RWPE2 (cell line): ENCODE measurements around the gene NAA16.
"Not testable (repeated sequence)": the region's sequence is repeated elsewhere in the genome, so short reads cannot be mapped to it uniquely, and the experiment has no call there.

Source experiments
- ATAC-seq: fragments of 200-7000 bp; cut with Tn5 transposase; 3 replicates; pipeline ENCODE4 v1.9.1; 2021; ENCODE audit warnings: low read depth
- DNase-seq: peaks from one replicate; pipeline ENCODE4 v3.0.0-alpha.2; 2020; ENCODE audit warnings: low spot score
- H3K27ac ChIP-seq: fragments of 450-650 bp; 2 replicates; pipeline ENCODE4 v1.5.1; 2017; ENCODE audit warnings: mild to moderate bottlenecking; ENCODE audit not compliant: poor library complexity, severe bottlenecking
- H3K27me3 ChIP-seq: fragments of 250-450 bp; sonication (Bioruptor Pico); 2 replicates; pipeline ENCODE4 v1.5.1; 2021; ENCODE audit warnings: mild to moderate bottlenecking, moderate library complexity; ENCODE audit not compliant: insufficient read depth, poor library complexity, severe bottlenecking
- H3K36me3 ChIP-seq: fragments of 250-450 bp; sonication (Bioruptor Pico); 2 replicates; pipeline ENCODE4 v1.5.1; 2020; ENCODE audit warnings: low read depth, mild to moderate bottlenecking, moderate library complexity
- H3K4me1 ChIP-seq: fragments of 250-450 bp; sonication (Bioruptor Pico); 2 replicates; pipeline ENCODE4 v1.5.1; 2021; ENCODE audit warnings: mild to moderate bottlenecking, moderate library complexity; ENCODE audit not compliant: insufficient read depth, poor library complexity, severe bottlenecking
- H3K4me3 ChIP-seq: fragments of 250-450 bp; sonication (Bioruptor Pico); 2 replicates; pipeline ENCODE4 v1.5.1; 2021; ENCODE audit warnings: mild to moderate bottlenecking, moderate library complexity; ENCODE audit not compliant: severe bottlenecking
- H3K9me3 ChIP-seq: fragments of 250-450 bp; sonication (Bioruptor Pico); 2 replicates; pipeline ENCODE4 v1.5.1; 2021; ENCODE audit warnings: mild to moderate bottlenecking, moderate library complexity; ENCODE audit not compliant: severe bottlenecking
- TF ChIP-seq, protein P1 (sequence below): fragments of 450-650 bp; IDR thresholded peaks from one replicate; pipeline ENCODE4 v1.5.1; 2017; ENCODE audit warnings: mild to moderate bottlenecking, moderate library complexity; ENCODE audit not compliant: poor library complexity, severe bottlenecking

NAA16 gene

DNA sequence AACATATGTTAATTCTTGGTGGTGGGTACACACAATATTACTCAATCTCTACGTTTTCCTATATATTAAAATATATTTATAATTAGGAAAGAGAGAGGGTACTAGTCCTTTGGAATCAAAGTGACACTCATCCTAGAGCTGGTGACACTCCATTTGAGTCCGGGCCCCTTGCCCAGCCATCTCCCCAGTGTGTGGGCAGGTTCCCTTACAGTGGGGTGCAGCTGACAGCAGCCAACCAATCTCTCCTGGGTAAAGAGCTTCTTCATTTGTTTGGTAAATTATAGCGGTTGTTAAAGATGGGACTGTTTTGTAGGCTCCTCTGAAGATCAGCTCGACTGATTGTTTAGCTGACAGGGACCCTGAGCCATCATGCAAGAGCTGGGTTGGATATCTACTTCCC, 109.1 kb downstream of the NAA16 start:
- TF ChIP-seq, protein P1, sequence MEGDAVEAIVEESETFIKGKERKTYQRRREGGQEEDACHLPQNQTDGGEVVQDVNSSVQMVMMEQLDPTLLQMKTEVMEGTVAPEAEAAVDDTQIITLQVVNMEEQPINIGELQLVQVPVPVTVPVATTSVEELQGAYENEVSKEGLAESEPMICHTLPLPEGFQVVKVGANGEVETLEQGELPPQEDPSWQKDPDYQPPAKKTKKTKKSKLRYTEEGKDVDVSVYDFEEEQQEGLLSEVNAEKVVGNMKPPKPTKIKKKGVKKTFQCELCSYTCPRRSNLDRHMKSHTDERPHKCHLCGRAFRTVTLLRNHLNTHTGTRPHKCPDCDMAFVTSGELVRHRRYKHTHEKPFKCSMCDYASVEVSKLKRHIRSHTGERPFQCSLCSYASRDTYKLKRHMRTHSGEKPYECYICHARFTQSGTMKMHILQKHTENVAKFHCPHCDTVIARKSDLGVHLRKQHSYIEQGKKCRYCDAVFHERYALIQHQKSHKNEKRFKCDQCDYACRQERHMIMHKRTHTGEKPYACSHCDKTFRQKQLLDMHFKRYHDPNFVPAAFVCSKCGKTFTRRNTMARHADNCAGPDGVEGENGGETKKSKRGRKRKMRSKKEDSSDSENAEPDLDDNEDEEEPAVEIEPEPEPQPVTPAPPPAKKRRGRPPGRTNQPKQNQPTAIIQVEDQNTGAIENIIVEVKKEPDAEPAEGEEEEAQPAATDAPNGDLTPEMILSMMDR, result no peak
- Histone ChIP-seq H3K4me3 (no peak overlapping the region), H3K27me3 (no peaks in the 10 kb centered on the region), H3K9me3 (no peaks in the 10 kb centered on the region), H3K27ac (no peak overlapping the region), H3K4me1 (no peaks in the 10 kb centered on the region), H3K36me3 (no peaks in the 10 kb centered on the region)
- ATAC-seq (no peak), DNase-seq (no peak)

DNA sequence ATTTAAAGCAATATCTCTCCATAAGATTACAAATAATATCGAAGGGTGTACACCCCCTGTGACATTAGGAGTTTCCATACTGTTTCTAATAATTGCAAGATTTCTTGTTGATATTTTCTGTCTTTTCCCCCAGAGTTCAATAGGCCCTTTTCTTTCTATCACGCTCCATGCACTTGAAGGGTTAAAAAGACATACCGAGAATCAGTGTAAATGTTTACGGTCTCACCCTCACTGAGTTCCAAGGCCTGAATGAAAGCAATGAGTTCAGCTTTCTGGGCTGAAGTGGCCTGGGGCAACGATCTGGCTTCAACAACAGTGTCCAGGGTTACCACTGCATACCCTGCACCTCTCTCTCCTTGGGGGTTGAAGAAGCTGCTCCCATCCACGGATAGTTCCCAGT, 110.3 kb downstream of the NAA16 start:
- not testable (repeated sequence) for H3K27ac ChIP-seq

DNA sequence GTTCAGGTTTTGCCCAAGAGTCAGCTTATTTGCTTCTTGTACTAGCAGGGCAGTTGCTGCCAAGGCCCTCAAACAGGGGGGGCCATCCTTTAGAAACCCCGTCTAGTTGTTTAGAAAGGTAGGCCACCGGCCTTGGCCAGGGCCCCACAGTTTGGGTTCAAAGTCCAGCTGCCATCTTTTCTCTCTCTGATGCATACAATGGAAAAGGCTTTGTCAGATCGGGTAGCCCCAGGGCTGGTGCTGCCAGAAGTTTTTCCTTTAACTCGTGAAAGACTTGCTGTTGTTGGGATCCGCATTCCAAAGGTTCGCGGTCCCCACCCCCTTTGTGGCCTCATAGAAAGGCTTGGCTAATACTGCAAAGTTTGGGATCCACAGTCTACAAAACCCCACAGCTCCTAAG, 110.9 kb downstream of the NAA16 start:
- H3K36me3 ChIP-seq, H3K4me3 ChIP-seq, DNase-seq, H3K9me3 ChIP-seq, H3K27me3 ChIP-seq, H3K27ac ChIP-seq, ATAC-seq, H3K4me1 ChIP-seq: not testable (repeated sequence)

More for the DNA sequence above, 110.3 kb downstream of the NAA16 start:
- ATAC-seq, H3K4me1 ChIP-seq, H3K36me3 ChIP-seq, H3K27me3 ChIP-seq, H3K9me3 ChIP-seq, DNase-seq, H3K4me3 ChIP-seq: not testable (repeated sequence)

DNA sequence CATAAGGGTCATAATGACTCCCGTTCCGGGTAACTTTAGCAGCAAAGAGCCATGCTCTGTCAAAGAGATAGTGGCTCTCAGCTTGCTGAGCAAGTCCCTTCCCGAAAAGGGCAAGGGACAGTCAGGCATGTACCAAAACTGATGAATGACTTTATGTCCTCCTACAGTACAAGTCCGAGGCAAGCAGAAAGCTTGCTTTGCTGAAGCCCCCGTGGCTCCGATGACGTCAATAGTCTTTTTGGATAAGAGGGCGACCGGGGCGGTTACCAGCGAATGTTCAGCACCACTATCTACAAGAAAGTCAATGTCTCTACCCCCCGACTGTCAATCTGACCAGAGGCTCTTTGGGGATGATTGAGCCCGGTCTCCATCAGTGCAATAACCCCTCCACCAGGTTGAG, 112.2 kb downstream of the NAA16 start:
- not testable (repeated sequence) for H3K4me1 ChIP-seq, H3K27me3 ChIP-seq, H3K4me3 ChIP-seq, H3K36me3 ChIP-seq, ATAC-seq, H3K27ac ChIP-seq, DNase-seq, H3K9me3 ChIP-seq

DNA sequence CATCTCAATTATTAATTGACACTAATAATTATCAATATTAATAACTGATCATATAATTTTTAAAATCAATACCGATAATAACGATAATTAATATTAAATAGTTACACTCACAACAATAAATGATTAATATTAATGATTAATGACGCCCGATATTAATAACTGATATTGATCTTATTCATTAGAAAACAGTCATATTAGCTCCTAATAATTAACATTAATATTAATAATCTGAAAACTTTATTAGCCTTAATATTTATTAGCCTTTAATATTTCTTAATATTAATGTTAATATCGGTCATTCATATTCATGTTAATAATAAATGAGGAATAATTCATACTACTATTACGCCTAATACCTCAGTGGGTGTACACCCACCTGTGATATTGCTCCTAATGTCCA, 113.6 kb downstream of the NAA16 start:
- not testable (repeated sequence) for H3K36me3 ChIP-seq, H3K27me3 ChIP-seq, H3K4me3 ChIP-seq, ATAC-seq, H3K9me3 ChIP-seq, DNase-seq, H3K4me1 ChIP-seq, H3K27ac ChIP-seq

DNA sequence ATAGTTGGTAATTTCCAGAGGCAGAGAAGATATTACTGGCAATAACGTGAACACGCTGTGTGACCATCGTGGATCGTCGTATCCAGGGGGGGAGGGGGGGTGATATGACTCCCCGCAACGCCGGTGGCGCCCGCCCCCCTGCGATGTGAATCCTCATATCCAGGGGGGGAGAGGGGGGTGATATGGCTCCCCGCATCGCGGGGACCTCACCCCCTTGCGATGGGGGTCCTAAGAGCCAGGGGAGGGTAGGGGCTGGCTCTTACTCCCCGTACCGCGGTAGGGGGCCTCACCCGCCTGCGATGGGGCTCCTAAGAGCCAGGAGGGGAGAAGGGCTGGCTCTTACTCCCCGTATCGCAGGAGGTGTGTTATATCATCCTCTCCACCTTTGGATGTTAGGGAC, 115.0 kb downstream of the NAA16 start:
- no peaks in the 10 kb centered on the region for H3K36me3 ChIP-seq
- no peak overlapping the region for H3K27ac ChIP-seq
- H3K4me1 ChIP-seq, result no peaks in the 10 kb centered on the region
- ATAC-seq (no peak), DNase-seq (no peak)
- no peaks in the 10 kb centered on the region for H3K9me3 ChIP-seq
- no peak overlapping the region for H3K4me3 ChIP-seq
- H3K27me3 ChIP-seq, result no peaks in the 10 kb centered on the region
- TF ChIP-seq, protein P1, result no peak
